Peyer's patch (tissue), 4 donors: ENCODE measurements around the gene HAPLN3.

ENCODE experiments used
- CTCF ChIP-seq, 6 experiments: fragments of 450-650 bp in 4 of 6; fragments of 200-600 bp in 2 of 6; sonication (generic) in 1 of 6; IDR thresholded peaks; one replicate each; pipeline ENCODE4 v1.5.1; 2017 to 2019; ENCODE audit warnings: antibody characterized with exemption in 6 of 6, mild to moderate bottlenecking in 3 of 6, moderate library complexity in 1 of 6
- POLR2A ChIP-seq, 2 donors: fragments of 450-650 bp; IDR thresholded peaks; one replicate each; pipeline ENCODE4 v1.5.1; 2017; ENCODE audit warnings: antibody characterized with exemption in 2 of 2, mild to moderate bottlenecking in 2 of 2, moderate library complexity in 2 of 2

- TF ChIP-seq CTCF (IDR thresholded peaks at IDR 0.05) (peak; percentile 73 to 98 (median 93)), POLR2A (IDR thresholded peaks at IDR 0.05) (no peak)
Observed at GRCh38 chr15:88904624-88905327, 9.4 kb upstream of the HAPLN3 start.
